Esophagus squamous epithelium (tissue), 5 donors: ENCODE measurements around the gene ST8SIA1. TPM values are rescaled to one million over a fixed set of nuclear protein-coding genes. Genes with fewer than 3 reads are reported as not detected.

Experiments used
- DNase-seq: peaks from one replicate; lab custom pipeline; 2025; lab: John Stamatoyannopoulos, UW
- H3K27ac ChIP-seq, 4 donors: fragments of 200-600 bp; sonication (generic); one replicate each; pipeline ENCODE4 v1.5.1; 2016 to 2019; ENCODE audit warnings: mild to moderate bottlenecking in 1 of 4
- H3K27me3 ChIP-seq, 4 donors: fragments of 200-600 bp; sonication (generic); 1 replicate in 3 of 4; 2 replicates in 1 of 4; pipeline versions ENCODE4 v1.5.1 to v1.6.0; 2017 to 2021; ENCODE audit warnings: antibody characterized with exemption in 1 of 4
- H3K36me3 ChIP-seq, 3 donors: fragments of 200-600 bp; sonication (generic); one replicate each; pipeline ENCODE4 v1.5.1; 2016 to 2019
- H3K4me1 ChIP-seq, 3 donors: fragments of 200-600 bp; sonication (generic); one replicate each; pipeline ENCODE4 v1.5.1; 2017 to 2019
- H3K4me3 ChIP-seq, 4 donors: fragments of 200-600 bp; sonication (generic); 1 replicate in 3 of 4; 2 replicates in 1 of 4; pipeline ENCODE4 v1.5.1; 2016 to 2019; ENCODE audit warnings: mild to moderate bottlenecking in 2 of 4, moderate library complexity in 1 of 4
- H3K9me3 ChIP-seq, 3 donors: fragments of 200-600 bp; sonication (generic); one replicate each; pipeline ENCODE4 v1.5.1; 2016 to 2019
- CTCF ChIP-seq, 6 experiments: fragments of 450-650 bp in 4 of 6; fragments of 200-600 bp in 2 of 6; sonication (generic) in 2 of 6; IDR thresholded peaks; one replicate each; pipeline ENCODE4 v1.5.1; 2016 to 2019; ENCODE audit warnings: antibody characterized with exemption in 6 of 6, mild to moderate bottlenecking in 4 of 6, moderate library complexity in 4 of 6
- POLR2A ChIP-seq, 4 donors: fragments of 450-650 bp; IDR thresholded peaks; one replicate each; pipeline ENCODE4 v1.6.1; 2017; ENCODE audit warnings: antibody characterized with exemption in 4 of 4, mild to moderate bottlenecking in 4 of 4, moderate library complexity in 3 of 4
- whole genome bisulfite sequencing, 2 donors: methylation state at CpG; one replicate each; pipeline ENCODE4 v1.1.5; 2018; 5-methylcytosine and 5-hydroxymethylcytosine counted together
- intact Hi-C: fragments of 100-400 bp; cut with DNase I; formaldehyde crosslinking; loops from one replicate; pipeline ENCODE4 v1.15.0; 2022
- total RNA-seq, 4 donors: library from RNA; depleted of rRNA; stranded (reverse); fragments of >200 nt; gene quantifications; one replicate each; pipeline ENCODE4 v1.1.0, GENCODE V29; 2016
- donor health status: DM: yes; HTN: yes; CAD: no.

The ST8SIA1 gene
- total RNA-seq, 4 donors from 2014 or later = 0.38 to 5.3 (median 1.0) TPM

- TF ChIP-seq POLR2A (IDR thresholded peaks at IDR 0.05) (no peak), CTCF (IDR thresholded peaks at IDR 0.05) (no peak)
- Histone ChIP-seq H3K9me3 (peaks cover 0 to 3% (median 0%) of the 10 kb centered on the region in 3 donors), H3K27ac (no peak overlapping the region), H3K4me1 (no peaks in the 10 kb centered on the region), H3K4me3 (no peak overlapping the region), H3K27me3 (no peaks in the 10 kb centered on the region), H3K36me3 (no peaks in the 10 kb centered on the region)
- intact Hi-C loops = no loop called here
- DNase-seq = no peak
Observed at GRCh38 chr12:22372277-22372837, 37.9 kb upstream of the ST8SIA1 start.

- DNase-seq = no peak
- Histone ChIP-seq H3K27me3 (no peaks in the 10 kb centered on the region), H3K9me3 (peaks cover 0 to 3% (median 0%) of the 10 kb centered on the region in 3 donors), H3K27ac (no peak overlapping the region), H3K4me3 (no peak overlapping the region), H3K4me1 (no peaks in the 10 kb centered on the region), H3K36me3 (no peaks in the 10 kb centered on the region)
- TF ChIP-seq CTCF (IDR thresholded peaks at IDR 0.05) = no peak
- TF ChIP-seq POLR2A (IDR thresholded peaks at IDR 0.05) = no peak
- intact Hi-C loops = no loop called here
- WGBS, 2 donors = 71 to 82% methylated on average over 3 to 4 of the region's 5 CpGs
Observed at GRCh38 chr12:22366181-22366580, 31.7 kb upstream of the ST8SIA1 start.

- intact Hi-C loops = no loop called here
- WGBS, 2 donors = 70 to 77% methylated on average over 4 of the region's 4 CpGs
- H3K27me3 ChIP-seq = no peaks in the 10 kb centered on the region
Observed at GRCh38 chr12:22361785-22362184, 27.3 kb upstream of the ST8SIA1 start.

GRCh38 chr12:22360774-22361173, 26.3 kb upstream of the ST8SIA1 start:
- Histone ChIP-seq H3K27ac (no peak overlapping the region), H3K36me3 (no peaks in the 10 kb centered on the region), H3K9me3 (no peaks in the 10 kb centered on the region), H3K27me3 (no peaks in the 10 kb centered on the region), H3K4me1 (no peaks in the 10 kb centered on the region), H3K4me3 (no peak overlapping the region)
- no peak for DNase-seq
- TF ChIP-seq POLR2A (IDR thresholded peaks at IDR 0.05) = no peak
- no peak for TF ChIP-seq CTCF (IDR thresholded peaks at IDR 0.05)
- 53 to 56% methylated on average over 2 to 3 of the region's 5 CpGs for WGBS, 2 donors
- intact Hi-C loops = no loop called here

More at GRCh38 chr12:22361785-22362184, 27.3 kb upstream of the ST8SIA1 start:
- Histone ChIP-seq H3K27ac (no peak overlapping the region), H3K4me1 (no peaks in the 10 kb centered on the region), H3K36me3 (no peaks in the 10 kb centered on the region), H3K9me3 (no peaks in the 10 kb centered on the region), H3K4me3 (no peak overlapping the region)
- no peak for DNase-seq
- TF ChIP-seq POLR2A (IDR thresholded peaks at IDR 0.05) (no peak), CTCF (IDR thresholded peaks at IDR 0.05) (no peak)

- Histone ChIP-seq H3K36me3 (no peaks in the 10 kb centered on the region), H3K27me3 (no peaks in the 10 kb centered on the region), H3K27ac (no peak overlapping the region), H3K4me3 (no peak overlapping the region), H3K9me3 (no peaks in the 10 kb centered on the region), H3K4me1 (no peaks in the 10 kb centered on the region)
- intact Hi-C loops = no loop called here
- no peak for DNase-seq
- TF ChIP-seq POLR2A (IDR thresholded peaks at IDR 0.05) (no peak), CTCF (IDR thresholded peaks at IDR 0.05) (no peak)
- 90 to 95% methylated on average over 3 of the region's 3 CpGs for WGBS, 2 donors
Observed at GRCh38 chr12:22357531-22357930, 23.0 kb upstream of the ST8SIA1 start.
